Lower leg skin (tissue), 4 donors: ENCODE data around the gene DYNLT2B. TPM values are rescaled to one million over a fixed set of nuclear protein-coding genes. Genes with fewer than 3 reads are reported as not detected.
"Not testable (repeated sequence)": the region's sequence is repeated elsewhere in the genome, so short reads cannot be mapped to it uniquely, and the experiment has no call there.

ENCODE experiments used
- DNase-seq, 2 donors: peaks; one replicate each; pipeline ENCODE4 v3.0.0-alpha.2; 2019; ENCODE audit warnings: low spot score in 2 of 2
- H3K4me3 ChIP-seq: fragments of 200-600 bp; sonication (generic); 2 replicates; pipeline ENCODE4 v1.5.1; 2017; ENCODE audit warnings: mild to moderate bottlenecking, low read depth; ENCODE audit not compliant: poor library complexity, severe bottlenecking
- CTCF ChIP-seq, 3 donors: fragments of 450-650 bp; IDR thresholded peaks; one replicate each; pipeline ENCODE4 v1.5.1; 2016; ENCODE audit warnings: antibody characterized with exemption in 3 of 3, mild to moderate bottlenecking in 3 of 3, moderate library complexity in 2 of 3
- POLR2A ChIP-seq, 2 donors: fragments of 450-650 bp; IDR thresholded peaks; one replicate each; pipeline ENCODE4 v1.6.1; 2016 to 2017; ENCODE audit warnings: antibody characterized with exemption in 2 of 2, mild to moderate bottlenecking in 1 of 2, moderate library complexity in 1 of 2
- WGBS, 2 donors: methylation state at CpG; one replicate each; pipeline ENCODE4 v1.1.5; 2018; 5-methylcytosine and 5-hydroxymethylcytosine counted together
- intact Hi-C: fragments of 100-400 bp; cut with DNase I; formaldehyde crosslinking; loops from one replicate; pipeline ENCODE4 v1.15.0; 2023; ENCODE audit warnings: low total_unique reads
- total RNA-seq, 4 donors: library from RNA; depleted of rRNA; stranded (reverse); fragments of >200 nt; gene quantifications; one replicate each; pipeline ENCODE4 v1.1.0, GENCODE V29; 2016

DYNLT2B gene
- total RNA-seq, 4 donors from 2014 or later, result 7.6 to 9.1 (median 8.4) TPM

- intact Hi-C loops, result no loop called here
- no peak for TF ChIP-seq CTCF (IDR thresholded peaks at IDR 0.05)
- no peak for TF ChIP-seq POLR2A (IDR thresholded peaks at IDR 0.05)
- DNase-seq, result no peak
- no peak overlapping the region for H3K4me3 ChIP-seq
- WGBS, 2 donors, result 92 to 95% methylated on average over 4 of the region's 4 CpGs
Observed at GRCh38 chr3:196323016-196323415, 5.0 kb upstream of the DYNLT2B start.

- intact Hi-C loops, result no loop called here
- no peak for DNase-seq
- no peak for TF ChIP-seq POLR2A (IDR thresholded peaks at IDR 0.05)
- TF ChIP-seq CTCF (IDR thresholded peaks at IDR 0.05), result no peak
- no peak overlapping the region for H3K4me3 ChIP-seq
- WGBS, 2 donors, result 74 to 75% methylated on average over 11 of the region's 11 CpGs
Observed at GRCh38 chr3:196321162-196321561, 3.1 kb upstream of the DYNLT2B start.

DNA sequence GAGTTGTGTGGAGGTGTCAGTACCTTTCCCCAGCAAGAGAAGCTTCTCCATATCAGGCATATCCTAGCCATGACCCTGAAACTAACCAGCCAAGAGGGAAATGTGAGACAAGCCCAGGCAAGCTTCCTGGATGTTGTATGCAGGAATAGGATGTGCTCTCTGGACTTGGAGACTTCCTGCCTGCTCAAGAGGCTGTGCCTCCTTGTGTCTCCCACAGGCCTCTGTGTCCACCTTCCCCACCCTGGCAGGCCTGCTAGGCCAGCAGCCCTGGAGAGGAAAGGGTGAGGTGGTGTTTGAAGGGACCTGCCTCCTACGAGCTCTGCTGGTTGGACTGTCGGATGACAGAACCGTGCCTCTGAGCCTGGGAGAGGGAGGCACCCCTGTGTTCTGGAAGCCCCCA lies 2.1 kb upstream of the DYNLT2B start:
- WGBS, 2 donors, result 53 to 77% methylated on average over 3 of the region's 3 CpGs
- intact Hi-C loops, result no loop called here
- TF ChIP-seq POLR2A (IDR thresholded peaks at IDR 0.05), result no peak
- no peak for TF ChIP-seq CTCF (IDR thresholded peaks at IDR 0.05)
- H3K4me3 ChIP-seq, result no peak overlapping the region
- no peak for DNase-seq

DNA sequence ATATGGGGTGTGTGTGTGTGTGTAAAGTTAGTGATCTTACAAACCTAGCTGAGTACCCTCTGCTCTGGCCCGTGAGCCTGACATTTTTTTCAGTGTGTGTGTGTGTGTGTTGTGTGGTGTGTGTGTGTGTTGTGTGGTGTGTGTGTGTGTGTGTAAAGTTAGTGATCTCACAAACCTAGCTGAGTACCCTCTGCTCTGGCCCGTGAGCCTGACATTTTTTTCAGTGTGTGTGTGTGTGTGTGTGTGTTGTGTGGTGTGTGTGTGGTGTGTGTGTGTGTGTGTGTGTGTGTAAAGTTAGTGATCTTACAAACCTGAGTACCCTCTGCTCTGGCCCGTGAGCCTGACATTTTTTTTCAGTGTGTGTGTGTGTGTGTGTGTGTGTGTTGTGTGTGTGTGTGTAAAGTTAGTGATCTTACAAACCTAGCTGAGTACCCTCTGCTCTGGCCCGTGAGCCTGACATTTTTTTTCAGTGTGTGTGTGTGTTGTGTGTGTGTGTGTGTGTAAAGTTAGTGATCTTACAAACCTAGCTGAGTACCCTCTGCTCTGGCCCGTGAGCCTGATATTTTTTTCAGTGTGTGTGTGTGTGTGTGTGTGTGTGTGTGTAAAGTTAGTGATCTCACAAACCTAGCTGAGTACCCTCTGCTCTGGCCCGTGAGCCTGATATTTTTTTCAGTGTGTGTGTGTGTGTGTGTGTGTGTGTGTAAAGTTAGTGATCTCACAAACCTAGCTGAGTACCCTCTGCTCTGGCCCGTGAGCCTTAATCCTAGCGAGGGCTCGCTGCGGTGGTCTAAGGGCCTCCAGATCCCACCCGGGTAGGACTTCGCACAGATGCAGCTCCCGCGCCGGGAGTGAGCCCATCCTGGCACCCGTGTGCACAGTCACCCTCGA lies 997 bp downstream of the DYNLT2B start:
- peak overlapping the region; percentile 58 for H3K4me3 ChIP-seq
- DNase-seq, intact Hi-C loops: not testable (repeated sequence)
- 36 to 64% methylated on average over 4 to 6 of the region's 17 CpGs for WGBS, 2 donors

- no peak overlapping the region for H3K4me3 ChIP-seq
- no peak for DNase-seq
- intact Hi-C loops, result no loop called here
- TF ChIP-seq POLR2A (IDR thresholded peaks at IDR 0.05), result no peak
- no peak for TF ChIP-seq CTCF (IDR thresholded peaks at IDR 0.05)
- 79 to 87% methylated on average over 1 of the region's 1 CpG for WGBS, 2 donors
Observed at GRCh38 chr3:196315821-196316220, 2.2 kb downstream of the DYNLT2B start.

GRCh38 chr3:196314597-196314996 lies 3.4 kb downstream of the DYNLT2B start:
- intact Hi-C loops, result no loop called here
- 87 to 92% methylated on average over 3 of the region's 3 CpGs for WGBS, 2 donors
- TF ChIP-seq CTCF (IDR thresholded peaks at IDR 0.05), result no peak
- DNase-seq, result no peak
- no peak overlapping the region for H3K4me3 ChIP-seq

DNA sequence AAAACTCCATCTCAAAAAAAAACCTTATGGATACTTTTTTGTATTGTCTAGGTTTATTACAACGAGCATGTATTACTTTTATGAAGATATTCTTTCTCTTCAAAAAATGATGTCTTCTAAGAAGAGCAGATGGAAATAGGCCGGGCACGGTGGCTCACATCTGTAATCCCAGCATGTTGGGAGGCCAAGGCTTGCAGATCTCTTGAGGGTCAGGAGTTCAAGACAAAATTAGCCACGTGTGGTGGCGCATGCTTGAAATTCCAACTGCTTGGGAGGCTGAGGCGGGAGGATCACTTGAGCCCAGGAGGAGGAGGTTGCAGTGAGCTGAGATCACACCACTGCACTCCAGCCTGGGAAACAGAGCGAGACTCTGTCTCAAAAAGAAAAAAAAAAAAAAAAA lies 4.0 kb downstream of the DYNLT2B start:
- 81 to 86% methylated on average over 7 of the region's 7 CpGs for WGBS, 2 donors
- H3K4me3 ChIP-seq, DNase-seq, intact Hi-C loops: not testable (repeated sequence)

- DNase-seq, intact Hi-C loops, H3K4me3 ChIP-seq: not testable (repeated sequence)
- 77 to 92% methylated on average over 7 to 8 of the region's 8 CpGs for WGBS, 2 donors
Observed at GRCh38 chr3:196302960-196303359, 15.1 kb downstream of the DYNLT2B start.

DNA sequence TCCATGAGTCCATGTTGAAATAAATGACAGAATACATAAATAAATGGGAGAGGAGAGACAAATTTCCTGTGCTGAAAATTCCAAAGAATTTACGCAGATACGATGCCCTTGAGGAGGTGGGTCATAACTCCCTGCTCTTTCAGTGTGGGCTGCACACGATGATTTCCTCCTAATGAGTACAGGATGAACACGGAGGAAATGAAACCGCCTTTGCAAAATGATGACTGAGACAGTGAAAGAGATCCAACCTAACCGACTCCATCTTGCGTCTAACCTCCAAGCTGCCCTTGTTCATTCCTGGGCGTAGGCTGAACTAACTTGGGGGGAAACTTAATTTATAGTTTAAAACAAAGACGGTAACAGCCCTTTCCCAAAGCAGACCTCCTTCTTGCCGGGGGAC lies 15.5 kb downstream of the DYNLT2B start:
- DNase-seq, H3K4me3 ChIP-seq, intact Hi-C loops: not testable (repeated sequence)
- 57 to 75% methylated on average over 6 to 8 of the region's 10 CpGs for WGBS, 2 donors
